GM18517 (cell line): ENCODE results near the gene METTL21A.

Experiments
- ATAC-seq: cut with Tn5 transposase; IDR thresholded peaks from one replicate; pipeline ENCODE4 v1.9.1; 2021; ENCODE audit warnings: mild to moderate bottlenecking, moderate library complexity; ENCODE audit not compliant: unreplicated experiment

Gene METTL21A

DNA sequence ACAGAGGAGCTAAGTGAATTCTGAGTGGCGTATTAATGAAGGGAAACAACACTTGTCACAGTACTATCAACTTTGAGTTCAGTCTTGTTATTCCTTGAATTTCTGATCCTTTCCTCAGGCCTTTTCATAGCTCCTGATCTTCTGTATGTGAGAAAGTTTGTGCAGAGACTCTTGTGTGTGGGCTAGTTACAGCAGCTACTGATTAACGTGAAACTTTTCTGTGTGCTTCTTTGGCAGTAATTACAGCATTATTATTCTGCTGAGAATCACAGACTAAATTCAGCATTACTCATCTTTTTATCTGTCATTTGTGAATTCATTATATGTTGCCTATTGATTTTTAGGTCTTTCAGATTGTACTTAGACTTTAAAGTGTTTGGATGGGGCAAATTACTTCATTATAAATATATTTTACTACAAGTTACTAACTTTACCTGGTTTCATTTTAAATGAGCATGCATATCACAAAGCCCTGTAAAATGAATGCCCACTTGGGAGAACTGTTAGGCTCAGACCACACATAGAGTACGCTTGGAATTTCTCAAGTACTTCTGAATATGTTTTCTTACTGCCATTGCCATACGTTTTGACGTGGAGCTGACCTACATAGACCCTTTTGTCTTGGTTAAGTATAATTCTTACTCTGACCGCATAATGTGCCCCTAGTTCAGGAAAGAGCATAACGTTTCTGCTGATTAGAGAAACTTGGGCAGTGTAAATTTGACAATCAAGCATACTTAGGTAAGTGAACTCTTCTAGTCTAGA, 59.3 kb downstream of the METTL21A start:
- no peak for ATAC-seq
